Gastrocnemius medialis (tissue), 4 donors: ENCODE measurements around the gene NFILZ. TPM values are rescaled to one million over a fixed set of nuclear protein-coding genes. Genes with fewer than 3 reads are reported as not detected.
A peak's percentile ranks its signal among the peaks of the same experiment; 100 is the strongest.

ENCODE experiments used
- ATAC-seq, 2 donors: fragments of 150-250 bp; one replicate each; pipeline ENCODE4 v1.9.1; 2016
- DNase-seq, 2 donors: peaks; one replicate each; pipeline ENCODE4 v3.0.0-alpha.2; 2019
- H3K27ac ChIP-seq, 4 donors: fragments of 200-600 bp; sonication (generic); 1 replicate in 1 of 4; 2 replicates in 3 of 4; pipeline ENCODE4 v1.5.1; 2016 to 2018; ENCODE audit warnings: mild to moderate bottlenecking in 2 of 4, moderate library complexity in 1 of 4
- H3K27me3 ChIP-seq, 3 donors: fragments of 200-600 bp; sonication (generic) in 2 of 3; 1 replicate in 1 of 3; 2 replicates in 2 of 3; pipeline versions ENCODE4 v1.5.1 to v1.6.0; 2016 to 2019; ENCODE audit warnings: mild to moderate bottlenecking in 1 of 3, moderate library complexity in 1 of 3
- H3K36me3 ChIP-seq, 2 donors: fragments of 200-600 bp; sonication (generic) in 1 of 2; one replicate each; pipeline ENCODE4 v1.5.1; 2017 to 2018
- H3K4me1 ChIP-seq, 2 donors: fragments of 200-600 bp; sonication (generic) in 1 of 2; one replicate each; pipeline ENCODE4 v1.5.1; 2016 to 2017; ENCODE audit warnings: mild to moderate bottlenecking in 2 of 2
- H3K4me3 ChIP-seq, 4 donors: fragments of 200-600 bp; sonication (generic) in 3 of 4; 1 replicate in 1 of 4; 2 replicates in 3 of 4; pipeline ENCODE4 v1.5.1; 2016 to 2019; ENCODE audit warnings: mild to moderate bottlenecking in 2 of 4
- H3K9me3 ChIP-seq, 3 donors: fragments of 200-600 bp; sonication (generic) in 2 of 3; 1 replicate in 1 of 3; 2 replicates in 2 of 3; pipeline ENCODE4 v1.5.1; 2016 to 2019
- CTCF ChIP-seq, 5 experiments: fragments of 450-650 bp in 3 of 5; fragments of 200-600 bp in 2 of 5; sonication (generic) in 2 of 5; IDR thresholded peaks in 4 of 5; conservative IDR thresholded peaks in 1 of 5; 1 replicate in 4 of 5; 2 replicates in 1 of 5; pipeline ENCODE4 v1.5.1; 2016 to 2019; ENCODE audit warnings: antibody characterized with exemption in 5 of 5, mild to moderate bottlenecking in 3 of 5, moderate library complexity in 3 of 5
- POLR2A ChIP-seq, 2 donors: fragments of 450-650 bp; IDR thresholded peaks; one replicate each; pipeline ENCODE4 v1.6.1; 2017; ENCODE audit warnings: antibody characterized with exemption in 2 of 2, mild to moderate bottlenecking in 2 of 2, moderate library complexity in 2 of 2
- in situ Hi-C, 4 donors: fragments of 200-750 bp; cut with MboI; loops; one replicate each; pipeline versions ENCODE4 v1.15.0 to v1.8.0; 2017; ENCODE audit warnings: low sequenced_read_pairs in 4 of 4
- intact Hi-C: fragments of 100-400 bp; cut with DNase I; formaldehyde crosslinking; loops from one replicate; pipeline ENCODE4 v1.15.1; 2023; ENCODE audit warnings: low total_unique reads
- total RNA-seq, 4 donors: library from RNA; depleted of rRNA; stranded (reverse); fragments of >200 nt; gene quantifications; one replicate each; pipeline versions ENCODE4 v1.1.0 to v1.2.3, GENCODE V29; 2016

The NFILZ gene
- total RNA-seq, 4 donors from 2014 or later: not detected

DNA sequence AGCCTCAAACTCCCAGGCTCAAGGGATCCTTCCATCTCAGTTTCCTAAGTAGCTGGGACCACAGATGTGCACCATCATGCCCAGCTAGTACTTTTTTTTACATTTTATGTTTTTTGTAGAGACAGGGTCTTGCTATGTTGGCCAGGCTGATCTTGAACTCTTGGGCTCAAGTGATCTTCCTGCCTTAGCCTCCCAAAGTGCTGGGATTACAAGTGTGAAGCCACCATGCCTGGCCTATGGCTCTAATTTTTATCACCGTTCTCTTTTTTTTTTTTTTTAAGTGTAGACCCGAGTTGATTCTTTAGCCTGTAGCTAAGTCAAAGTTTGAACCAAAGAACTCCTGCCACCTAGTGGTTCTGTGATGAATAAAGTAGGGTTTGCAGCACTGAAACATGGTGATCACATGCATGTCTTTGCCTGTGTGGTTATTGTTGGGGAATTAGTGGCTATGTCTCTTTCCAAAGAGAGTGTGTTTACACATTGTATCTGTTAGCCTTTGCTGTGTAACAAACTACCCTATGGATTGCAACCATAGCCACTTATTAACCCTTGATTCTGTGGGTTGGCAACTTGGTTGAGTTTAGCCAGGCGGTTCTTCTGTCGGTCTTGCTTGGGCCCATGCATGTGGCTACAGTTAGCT is 11.6 kb downstream of the NFILZ start:
- intact Hi-C loops (loop anchor here (10.0 kb wide), 1 partner anchor 57 kb away; no protein-coding TSS in a partner anchor), in situ Hi-C loops (no loop called here)
- no peak overlapping the region for H3K27ac ChIP-seq
- TF ChIP-seq POLR2A (IDR thresholded peaks at IDR 0.05): no peak
- peak in 3 of 5 experiments; percentile 15 to 47 (median 26) for TF ChIP-seq CTCF (IDR thresholded peaks at IDR 0.05 in 4 of 5, conservative IDR thresholded peaks at IDR 0.05 in 1 of 5)
- H3K9me3 ChIP-seq: peaks cover 0 to 4% (median 0%) of the 10 kb centered on the region in 3 donors
- no peaks in the 10 kb centered on the region for H3K4me1 ChIP-seq
- H3K36me3 ChIP-seq: no peaks in the 10 kb centered on the region
- H3K27me3 ChIP-seq: no peaks in the 10 kb centered on the region
- ATAC-seq: no peak
- no peak for DNase-seq
- H3K4me3 ChIP-seq: no peak overlapping the region

DNA sequence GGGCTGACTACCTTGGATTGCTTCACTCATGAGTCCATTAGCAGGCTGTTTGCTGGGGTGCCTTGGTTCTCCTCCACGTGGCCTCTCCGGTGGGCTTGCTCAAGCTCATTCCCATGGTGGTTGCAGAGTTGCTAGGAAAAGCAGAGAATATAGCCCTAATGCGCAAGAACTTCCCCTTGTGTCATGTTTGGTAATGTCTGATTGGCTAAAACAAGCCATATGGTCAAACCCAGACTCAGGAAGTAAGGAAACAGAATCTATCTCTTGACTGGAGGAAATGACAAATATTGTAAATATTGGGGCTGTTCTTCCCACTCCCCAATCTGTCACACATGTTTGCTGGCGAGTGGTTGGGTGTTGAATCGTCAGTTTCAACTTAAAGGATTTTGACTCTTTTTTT is 12.1 kb downstream of the NFILZ start:
- Histone ChIP-seq H3K27ac (no peak overlapping the region), H3K9me3 (peaks cover 0 to 4% (median 0%) of the 10 kb centered on the region in 3 donors), H3K4me3 (no peak overlapping the region), H3K27me3 (no peaks in the 10 kb centered on the region), H3K4me1 (no peaks in the 10 kb centered on the region), H3K36me3 (no peaks in the 10 kb centered on the region)
- intact Hi-C loops (loop anchor here (10.0 kb wide), 1 partner anchor 58 kb away; no protein-coding TSS in a partner anchor), in situ Hi-C loops (no loop called here)
- no peak for TF ChIP-seq CTCF (IDR thresholded peaks at IDR 0.05 in 4 of 5, conservative IDR thresholded peaks at IDR 0.05 in 1 of 5)
- DNase-seq (no peak), ATAC-seq (no peak)

GRCh38 chr19:8643860-8644653 is 13.6 kb downstream of the NFILZ start:
- Histone ChIP-seq H3K4me3 (no peak overlapping the region), H3K4me1 (no peaks in the 10 kb centered on the region), H3K27ac (no peak overlapping the region), H3K27me3 (no peaks in the 10 kb centered on the region), H3K36me3 (no peaks in the 10 kb centered on the region), H3K9me3 (peaks cover 0 to 4% (median 0%) of the 10 kb centered on the region in 3 donors)
- DNase-seq (no peak), ATAC-seq (no peak)
- intact Hi-C loops (loop anchor here (10.0 kb wide), 1 partner anchor 59 kb away; no protein-coding TSS in a partner anchor), in situ Hi-C loops (no loop called here)
- no peak for TF ChIP-seq POLR2A (IDR thresholded peaks at IDR 0.05)

DNA sequence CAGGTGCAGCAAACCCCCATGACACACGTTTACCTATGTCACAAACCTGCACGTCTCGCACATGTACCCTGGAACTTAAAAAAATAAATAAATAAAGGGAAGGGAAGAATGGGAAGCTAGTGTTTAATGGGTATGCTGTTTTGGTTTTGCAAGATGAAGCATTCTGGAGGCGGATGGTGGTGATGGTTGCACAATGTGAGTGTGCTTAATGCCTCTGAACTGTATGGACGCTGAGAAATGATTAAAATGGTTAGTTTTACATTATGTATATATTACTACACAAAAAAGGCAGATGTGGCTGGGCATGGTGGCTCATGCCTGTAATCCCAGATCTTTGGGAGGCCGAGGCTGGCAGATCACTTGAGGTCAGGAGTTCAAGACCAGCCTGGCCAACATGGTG is 17.8 kb downstream of the NFILZ start:
- intact Hi-C loops (loop anchor here (10.0 kb wide), 1 partner anchor 63 kb away; no protein-coding TSS in a partner anchor), in situ Hi-C loops (no loop called here)
- TF ChIP-seq POLR2A (IDR thresholded peaks at IDR 0.05): no peak
- no peak for TF ChIP-seq CTCF (IDR thresholded peaks at IDR 0.05 in 4 of 5, conservative IDR thresholded peaks at IDR 0.05 in 1 of 5)
- Histone ChIP-seq H3K36me3 (no peaks in the 10 kb centered on the region), H3K9me3 (no peaks in the 10 kb centered on the region), H3K4me1 (no peaks in the 10 kb centered on the region), H3K27me3 (no peaks in the 10 kb centered on the region), H3K27ac (no peak overlapping the region), H3K4me3 (no peak overlapping the region)
- ATAC-seq (no peak), DNase-seq (no peak)
